ENCODE results near the gene STK4. TPM values are rescaled to one million over a fixed set of nuclear protein-coding genes. Genes with fewer than 3 reads are reported as not detected.

Gene STK4
- polyA plus RNA-seq, 4 donors = 6.9 to 15.8 (median 8.9) TPM

GRCh38 chr20:44963325-44964215 is 2.7 kb upstream of the STK4 start:
- Histone ChIP-seq H3K4me1 (ENCODE audit: control insufficient read depth in 3 of 3, insufficient read depth in 2 of 3, low read depth in 1 of 3, low read length in 2 of 3) (peaks cover 5 to 23% (median 9%) of the 10 kb centered on the region in 3 donors), H3K4me3 (ENCODE audit: low read depth in 1 of 3, low read length in 3 of 3) (no peak overlapping the region), H3K9me3 (ENCODE audit: control insufficient read depth in 2 of 2, insufficient read depth in 1 of 2, low read depth in 1 of 2, low read length in 1 of 2) (no peaks in the 10 kb centered on the region), H3K27ac (ENCODE audit: low read depth in 1 of 3, low read length in 2 of 3) (no peak overlapping the region), H3K36me3 (ENCODE audit: control insufficient read depth in 3 of 3, insufficient read depth in 2 of 3, low read depth in 1 of 3, low read length in 3 of 3) (no peaks in the 10 kb centered on the region), H3K27me3 (ENCODE audit: control insufficient read depth in 3 of 3, insufficient read depth in 3 of 3, low read length in 3 of 3) (no peaks in the 10 kb centered on the region)
- DNase-seq = no peak
- WGBS, 3 donors = 77 to 86% (median 81%) methylated on average over 4 of the region's 4 CpGs
- no peak for FAIRE-seq

GRCh38 chr20:44965651-44966029 is 672 bp upstream of the STK4 start:
- peak overlapping the region; percentile 89 to 98 (median 91) for H3K27ac ChIP-seq (ENCODE audit: low read depth in 1 of 3, low read length in 2 of 3)
- no peaks in the 10 kb centered on the region for H3K9me3 ChIP-seq (ENCODE audit: control insufficient read depth in 2 of 2, insufficient read depth in 1 of 2, low read depth in 1 of 2, low read length in 1 of 2)
- 16 to 44% (median 32%) methylated on average over 5 of the region's 5 CpGs for WGBS, 3 donors
- no peaks in the 10 kb centered on the region for H3K27me3 ChIP-seq (ENCODE audit: control insufficient read depth in 3 of 3, insufficient read depth in 3 of 3, low read length in 3 of 3)
- FAIRE-seq (no peak), DNase-seq (no peak)
- peak overlapping the region in 2 of 3 donors; percentile 82 to 98 for H3K4me3 ChIP-seq (ENCODE audit: low read depth in 1 of 3, low read length in 3 of 3)
- peaks cover 1 to 14% (median 8%) of the 10 kb centered on the region in 3 donors for H3K4me1 ChIP-seq (ENCODE audit: control insufficient read depth in 3 of 3, insufficient read depth in 2 of 3, low read depth in 1 of 3, low read length in 2 of 3)
- H3K36me3 ChIP-seq (ENCODE audit: control insufficient read depth in 3 of 3, insufficient read depth in 2 of 3, low read depth in 1 of 3, low read length in 3 of 3) = no peaks in the 10 kb centered on the region

- peak; percentile 33 to 67 for DNase-seq
- peaks cover 1 to 11% (median 8%) of the 10 kb centered on the region in 3 donors for H3K4me1 ChIP-seq (ENCODE audit: control insufficient read depth in 3 of 3, insufficient read depth in 2 of 3, low read depth in 1 of 3, low read length in 2 of 3)
- H3K9me3 ChIP-seq (ENCODE audit: control insufficient read depth in 2 of 2, insufficient read depth in 1 of 2, low read depth in 1 of 2, low read length in 1 of 2) = no peaks in the 10 kb centered on the region
- no peak for FAIRE-seq
- peak overlapping the region; percentile 82 to 98 (median 97) for H3K4me3 ChIP-seq (ENCODE audit: low read depth in 1 of 3, low read length in 3 of 3)
- no peaks in the 10 kb centered on the region for H3K36me3 ChIP-seq (ENCODE audit: control insufficient read depth in 3 of 3, insufficient read depth in 2 of 3, low read depth in 1 of 3, low read length in 3 of 3)
- no peaks in the 10 kb centered on the region for H3K27me3 ChIP-seq (ENCODE audit: control insufficient read depth in 3 of 3, insufficient read depth in 3 of 3, low read length in 3 of 3)
- peak overlapping the region; percentile 81 to 98 (median 91) for H3K27ac ChIP-seq (ENCODE audit: low read depth in 1 of 3, low read length in 2 of 3)
- WGBS, 3 donors = 5 to 23% (median 12%) methylated on average over 5 of the region's 5 CpGs
Observed at GRCh38 chr20:44967207-44967807, 995 bp downstream of the STK4 start.

GRCh38 chr20:44969300-44969894 is 3.1 kb downstream of the STK4 start:
- H3K36me3 ChIP-seq (ENCODE audit: control insufficient read depth in 3 of 3, insufficient read depth in 2 of 3, low read depth in 1 of 3, low read length in 3 of 3) = peaks cover 1 to 5% (median 2%) of the 10 kb centered on the region in 3 donors
- no peak for DNase-seq
- peaks cover 1 to 11% (median 8%) of the 10 kb centered on the region in 3 donors for H3K4me1 ChIP-seq (ENCODE audit: control insufficient read depth in 3 of 3, insufficient read depth in 2 of 3, low read depth in 1 of 3, low read length in 2 of 3)
- no peaks in the 10 kb centered on the region for H3K9me3 ChIP-seq (ENCODE audit: control insufficient read depth in 2 of 2, insufficient read depth in 1 of 2, low read depth in 1 of 2, low read length in 1 of 2)
- H3K27me3 ChIP-seq (ENCODE audit: control insufficient read depth in 3 of 3, insufficient read depth in 3 of 3, low read length in 3 of 3) = no peaks in the 10 kb centered on the region
- no peak for FAIRE-seq
- WGBS, 3 donors = 38 to 45% (median 43%) methylated on average over 3 of the region's 3 CpGs
- H3K27ac ChIP-seq (ENCODE audit: low read depth in 1 of 3, low read length in 2 of 3) = peak overlapping the region in 2 of 3 donors; percentile 8 to 78
- H3K4me3 ChIP-seq (ENCODE audit: low read depth in 1 of 3, low read length in 3 of 3) = no peak overlapping the region

GRCh38 chr20:44970243-44970757 is 4.0 kb downstream of the STK4 start:
- Histone ChIP-seq H3K27ac (ENCODE audit: low read depth in 1 of 3, low read length in 2 of 3) (no peak overlapping the region), H3K36me3 (ENCODE audit: control insufficient read depth in 3 of 3, insufficient read depth in 2 of 3, low read depth in 1 of 3, low read length in 3 of 3) (peaks cover 5 to 10% (median 5%) of the 10 kb centered on the region in 3 donors), H3K9me3 (ENCODE audit: control insufficient read depth in 2 of 2, insufficient read depth in 1 of 2, low read depth in 1 of 2, low read length in 1 of 2) (no peaks in the 10 kb centered on the region), H3K4me3 (ENCODE audit: low read depth in 1 of 3, low read length in 3 of 3) (no peak overlapping the region), H3K27me3 (ENCODE audit: control insufficient read depth in 3 of 3, insufficient read depth in 3 of 3, low read length in 3 of 3) (no peaks in the 10 kb centered on the region), H3K4me1 (ENCODE audit: control insufficient read depth in 3 of 3, insufficient read depth in 2 of 3, low read depth in 1 of 3, low read length in 2 of 3) (peaks cover 1 to 11% (median 8%) of the 10 kb centered on the region in 3 donors)
- WGBS, 3 donors = 24 to 40% (median 39%) methylated on average over 1 of the region's 1 CpG
- FAIRE-seq (no peak), DNase-seq (peak in 1 of 2 donors; percentile 29)

DNA sequence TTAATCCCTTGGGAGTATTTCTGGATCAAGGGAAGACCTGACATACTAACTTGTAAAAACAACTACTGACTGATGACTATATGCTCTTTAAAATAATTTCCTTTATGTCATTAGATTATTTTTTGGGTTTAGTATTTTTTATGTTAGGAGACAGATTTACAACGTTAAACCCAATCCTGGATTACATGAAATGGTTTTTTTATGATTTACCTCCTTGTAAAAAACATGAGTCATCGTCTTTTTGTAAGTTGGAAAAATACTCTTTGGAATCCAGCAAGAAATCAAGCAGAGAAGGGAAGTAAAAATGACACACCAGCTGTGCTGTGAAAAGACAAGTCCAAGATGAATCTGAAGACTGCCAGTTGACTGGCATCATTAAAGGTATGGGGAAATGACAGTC is 6.7 kb downstream of the STK4 start:
- H3K27me3 ChIP-seq (ENCODE audit: control insufficient read depth in 3 of 3, insufficient read depth in 3 of 3, low read length in 3 of 3) = no peaks in the 10 kb centered on the region
- no peaks in the 10 kb centered on the region for H3K9me3 ChIP-seq (ENCODE audit: control insufficient read depth in 2 of 2, insufficient read depth in 1 of 2, low read depth in 1 of 2, low read length in 1 of 2)
- peaks cover 0 to 6% (median 1%) of the 10 kb centered on the region in 3 donors for H3K4me1 ChIP-seq (ENCODE audit: control insufficient read depth in 3 of 3, insufficient read depth in 2 of 3, low read depth in 1 of 3, low read length in 2 of 3)
- 63 to 75% (median 65%) methylated on average over 2 of the region's 2 CpGs for WGBS, 3 donors
- no peak for DNase-seq
- no peak overlapping the region for H3K4me3 ChIP-seq (ENCODE audit: low read depth in 1 of 3, low read length in 3 of 3)
- H3K27ac ChIP-seq (ENCODE audit: low read depth in 1 of 3, low read length in 2 of 3) = no peak overlapping the region
- no peak for FAIRE-seq
- H3K36me3 ChIP-seq (ENCODE audit: control insufficient read depth in 3 of 3, insufficient read depth in 2 of 3, low read depth in 1 of 3, low read length in 3 of 3) = peaks cover 5 to 13% (median 5%) of the 10 kb centered on the region in 3 donors

- H3K4me3 ChIP-seq (ENCODE audit: low read depth in 1 of 3, low read length in 3 of 3) = no peak overlapping the region
- peaks cover 6 to 17% (median 12%) of the 10 kb centered on the region in 3 donors for H3K36me3 ChIP-seq (ENCODE audit: control insufficient read depth in 3 of 3, insufficient read depth in 2 of 3, low read depth in 1 of 3, low read length in 3 of 3)
- H3K9me3 ChIP-seq (ENCODE audit: control insufficient read depth in 2 of 2, insufficient read depth in 1 of 2, low read depth in 1 of 2, low read length in 1 of 2) = no peaks in the 10 kb centered on the region
- WGBS, 3 donors = 96 to 100% (median 99%) methylated on average over 4 of the region's 4 CpGs
- no peak for DNase-seq
- FAIRE-seq = no peak
- H3K27me3 ChIP-seq (ENCODE audit: control insufficient read depth in 3 of 3, insufficient read depth in 3 of 3, low read length in 3 of 3) = no peaks in the 10 kb centered on the region
- H3K27ac ChIP-seq (ENCODE audit: low read depth in 1 of 3, low read length in 2 of 3) = no peak overlapping the region
- H3K4me1 ChIP-seq (ENCODE audit: control insufficient read depth in 3 of 3, insufficient read depth in 2 of 3, low read depth in 1 of 3, low read length in 2 of 3) = no peaks in the 10 kb centered on the region
Observed at GRCh38 chr20:44976698-44977097, 10.4 kb downstream of the STK4 start.

- Histone ChIP-seq H3K9me3 (ENCODE audit: control insufficient read depth in 2 of 2, insufficient read depth in 1 of 2, low read depth in 1 of 2, low read length in 1 of 2) (no peaks in the 10 kb centered on the region), H3K27ac (ENCODE audit: low read depth in 1 of 3, low read length in 2 of 3) (peak overlapping the region; percentile 38 to 95 (median 55)), H3K27me3 (ENCODE audit: control insufficient read depth in 3 of 3, insufficient read depth in 3 of 3, low read length in 3 of 3) (no peaks in the 10 kb centered on the region), H3K36me3 (ENCODE audit: control insufficient read depth in 3 of 3, insufficient read depth in 2 of 3, low read depth in 1 of 3, low read length in 3 of 3) (peaks cover 12 to 21% (median 16%) of the 10 kb centered on the region in 3 donors), H3K4me1 (ENCODE audit: control insufficient read depth in 3 of 3, insufficient read depth in 2 of 3, low read depth in 1 of 3, low read length in 2 of 3) (no peaks in the 10 kb centered on the region), H3K4me3 (ENCODE audit: low read depth in 1 of 3, low read length in 3 of 3) (no peak overlapping the region)
- 41 to 66% (median 57%) methylated on average over 2 of the region's 2 CpGs for WGBS, 3 donors
- FAIRE-seq (no peak), DNase-seq (peak; percentile 22 to 68)
Observed at GRCh38 chr20:44979090-44979621, 12.8 kb downstream of the STK4 start.

All from small intestine (tissue), 7 donors.